ENCODE results near the gene NABP2.

DNA sequence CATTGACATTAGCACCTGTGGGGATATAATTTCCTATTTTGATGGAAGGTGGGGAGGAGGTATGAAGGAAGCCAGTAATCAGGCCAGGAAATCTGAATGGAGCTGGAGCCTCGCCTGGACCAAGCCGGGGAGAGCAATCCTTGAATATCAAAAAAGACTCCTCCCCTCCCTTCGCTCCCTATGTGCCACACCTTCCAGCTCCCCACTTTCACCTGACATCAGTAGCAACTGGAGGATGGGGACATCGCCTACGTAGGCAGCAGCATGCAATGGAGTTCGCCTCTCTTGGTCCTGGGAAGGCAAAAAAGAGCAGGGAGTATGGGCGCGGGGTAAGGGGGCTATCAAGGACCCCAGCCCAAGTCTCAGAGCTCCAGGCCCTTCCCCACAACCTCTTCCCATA lies 32.9 kb downstream of the NABP2 start:
- TF ChIP-seq ARNTL (CRISPR knock-in tag; IDR thresholded peaks at IDR 0.05; ENCODE audit: borderline replicate concordance, low read depth) (no peak), ZFP30 (CRISPR knock-in tag; IDR thresholded peaks at IDR 0.05) (no peak), ZNF565 (CRISPR knock-in tag; conservative IDR thresholded peaks at IDR 0.05; ENCODE audit: low read depth) (no peak), RARB (CRISPR knock-in tag; IDR thresholded peaks at IDR 0.05) (no peak), ISL1 (CRISPR knock-in tag; IDR thresholded peaks at IDR 0.05) (no peak), GLIS3 (CRISPR knock-in tag; IDR thresholded peaks at IDR 0.05) (no peak)
- TF ChIP-seq, protein P1, sequence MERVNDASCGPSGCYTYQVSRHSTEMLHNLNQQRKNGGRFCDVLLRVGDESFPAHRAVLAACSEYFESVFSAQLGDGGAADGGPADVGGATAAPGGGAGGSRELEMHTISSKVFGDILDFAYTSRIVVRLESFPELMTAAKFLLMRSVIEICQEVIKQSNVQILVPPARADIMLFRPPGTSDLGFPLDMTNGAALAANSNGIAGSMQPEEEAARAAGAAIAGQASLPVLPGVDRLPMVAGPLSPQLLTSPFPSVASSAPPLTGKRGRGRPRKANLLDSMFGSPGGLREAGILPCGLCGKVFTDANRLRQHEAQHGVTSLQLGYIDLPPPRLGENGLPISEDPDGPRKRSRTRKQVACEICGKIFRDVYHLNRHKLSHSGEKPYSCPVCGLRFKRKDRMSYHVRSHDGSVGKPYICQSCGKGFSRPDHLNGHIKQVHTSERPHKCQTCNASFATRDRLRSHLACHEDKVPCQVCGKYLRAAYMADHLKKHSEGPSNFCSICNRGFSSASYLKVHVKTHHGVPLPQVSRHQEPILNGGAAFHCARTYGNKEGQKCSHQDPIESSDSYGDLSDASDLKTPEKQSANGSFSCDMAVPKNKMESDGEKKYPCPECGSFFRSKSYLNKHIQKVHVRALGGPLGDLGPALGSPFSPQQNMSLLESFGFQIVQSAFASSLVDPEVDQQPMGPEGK (CRISPR knock-in tag; IDR thresholded peaks at IDR 0.05; ENCODE audit: borderline replicate concordance): no peak
- TF ChIP-seq, protein P2, sequence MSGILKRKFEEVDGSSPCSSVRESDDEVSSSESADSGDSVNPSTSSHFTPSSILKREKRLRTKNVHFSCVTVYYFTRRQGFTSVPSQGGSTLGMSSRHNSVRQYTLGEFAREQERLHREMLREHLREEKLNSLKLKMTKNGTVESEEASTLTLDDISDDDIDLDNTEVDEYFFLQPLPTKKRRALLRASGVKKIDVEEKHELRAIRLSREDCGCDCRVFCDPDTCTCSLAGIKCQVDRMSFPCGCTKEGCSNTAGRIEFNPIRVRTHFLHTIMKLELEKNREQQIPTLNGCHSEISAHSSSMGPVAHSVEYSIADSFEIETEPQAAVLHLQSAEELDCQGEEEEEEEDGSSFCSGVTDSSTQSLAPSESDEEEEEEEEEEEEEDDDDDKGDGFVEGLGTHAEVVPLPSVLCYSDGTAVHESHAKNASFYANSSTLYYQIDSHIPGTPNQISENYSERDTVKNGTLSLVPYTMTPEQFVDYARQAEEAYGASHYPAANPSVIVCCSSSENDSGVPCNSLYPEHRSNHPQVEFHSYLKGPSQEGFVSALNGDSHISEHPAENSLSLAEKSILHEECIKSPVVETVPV (CRISPR knock-in tag; IDR thresholded peaks at IDR 0.05): no peak
